Neural progenitor cell (in vitro differentiated cells): ENCODE data around the gene WDR31.

Source experiments
- CTCF ChIP-seq: fragments of 200-600 bp; sonication (generic); IDR thresholded peaks from 2 replicates; pipeline ENCODE4 v1.5.1; 2017; ENCODE audit warnings: antibody characterized with exemption, mild to moderate bottlenecking
- EZH2 ChIP-seq: fragments of 200-600 bp; sonication (generic); IDR thresholded peaks from 2 replicates; pipeline ENCODE4 v1.6.1; 2017; ENCODE audit warnings: antibody characterized with exemption, mild to moderate bottlenecking, moderate library complexity
- EZH2phosphoT487 ChIP-seq: fragments of 200-600 bp; sonication (generic); IDR thresholded peaks from 2 replicates; pipeline ENCODE4 v1.6.1; 2017; ENCODE audit warnings: antibody characterized with exemption

- TF ChIP-seq CTCF, result no peak
- TF ChIP-seq EZH2, result no peak
- no peak for TF ChIP-seq EZH2phosphoT487
These were observed 35.3 kb upstream of the WDR31 start for GRCh38 chr9:113375057-113376023.
